Right lung (tissue), 5 donors: ENCODE results near the gene CFTR. TPM values are rescaled to one million over a fixed set of nuclear protein-coding genes. Genes with fewer than 3 reads are reported as not detected.
"Not testable (repeated sequence)": the region's sequence is repeated elsewhere in the genome, so short reads cannot be mapped to it uniquely, and the experiment has no call there.

Experiments
- DNase-seq, 2 donors: peaks; one replicate each; pipeline ENCODE4 v3.0.0-alpha.2; 2013
- polyA plus RNA-seq, 5 donors: library from polyadenylated mRNA; unstranded; fragments of 120-200 nt; gene quantifications; one replicate each; pipeline versions ENCODE4 v1.2.1 to v1.2.3, GENCODE V29; 2013; ENCODE audit warnings: inconsistent platforms in 1 of 5, low replicate concordance in 1 of 5; ENCODE audit not compliant: insufficient read length in 5 of 5, insufficient read depth in 1 of 5

Gene CFTR
- polyA plus RNA-seq, 5 donors: 24.8 to 41.6 (median 35.0) TPM

GRCh38 chr7:117493460-117493859, 13.6 kb downstream of the CFTR start:
- DNase-seq: no peak

- DNase-seq: no peak
Measured at GRCh38 chr7:117495308-117495707, 15.5 kb downstream of the CFTR start.

- no peak for DNase-seq
Measured at GRCh38 chr7:117502331-117502730, 22.5 kb downstream of the CFTR start.

GRCh38 chr7:117505238-117505637, 25.4 kb downstream of the CFTR start:
- DNase-seq: no peak

GRCh38 chr7:117508676-117509075, 28.9 kb downstream of the CFTR start:
- DNase-seq: no peak

- not testable (repeated sequence) for DNase-seq
Measured at GRCh38 chr7:117517194-117517593, 37.4 kb downstream of the CFTR start.

- DNase-seq: no peak
Measured at GRCh38 chr7:117530390-117530789, 50.6 kb downstream of the CFTR start.

GRCh38 chr7:117531595-117532244, 51.9 kb downstream of the CFTR start:
- DNase-seq: no peak

- no peak for DNase-seq
Measured at GRCh38 chr7:117538053-117538452, 58.2 kb downstream of the CFTR start.

- no peak for DNase-seq
Measured at GRCh38 chr7:117544061-117544460, 64.2 kb downstream of the CFTR start.

GRCh38 chr7:117548035-117548434, 68.2 kb downstream of the CFTR start:
- no peak for DNase-seq

- no peak for DNase-seq
Measured at GRCh38 chr7:117550625-117551024, 70.8 kb downstream of the CFTR start.

GRCh38 chr7:117552660-117553059, 72.8 kb downstream of the CFTR start:
- DNase-seq: no peak

GRCh38 chr7:117555260-117555659, 75.4 kb downstream of the CFTR start:
- DNase-seq: no peak

GRCh38 chr7:117559391-117559790, 79.6 kb downstream of the CFTR start:
- no peak for DNase-seq

GRCh38 chr7:117560030-117560429, 80.2 kb downstream of the CFTR start:
- DNase-seq: no peak

GRCh38 chr7:117562759-117563158, 82.9 kb downstream of the CFTR start:
- no peak for DNase-seq

GRCh38 chr7:117564080-117564479, 84.3 kb downstream of the CFTR start:
- no peak for DNase-seq

GRCh38 chr7:117564627-117565026, 84.8 kb downstream of the CFTR start:
- DNase-seq: no peak

- DNase-seq: no peak
Measured at GRCh38 chr7:117565226-117565625, 85.4 kb downstream of the CFTR start.

- DNase-seq: no peak
Measured at GRCh38 chr7:117567781-117568180, 88.0 kb downstream of the CFTR start.

GRCh38 chr7:117572856-117573620, 93.2 kb downstream of the CFTR start:
- DNase-seq: no peak

- DNase-seq: no peak
Measured at GRCh38 chr7:117581424-117581823, 101.6 kb downstream of the CFTR start.
